Gastroesophageal sphincter (tissue), 4 donors: ENCODE measurements around the gene CLN6. TPM values are rescaled to one million over a fixed set of nuclear protein-coding genes. Genes with fewer than 3 reads are reported as not detected.
A peak's percentile ranks its signal among the peaks of the same experiment; 100 is the strongest.
"Not testable (repeated sequence)": the region's sequence is repeated elsewhere in the genome, so short reads cannot be mapped to it uniquely, and the experiment has no call there.

Experiments used
- ATAC-seq: fragments of 150-250 bp; one replicate; pipeline ENCODE4 v1.9.1; 2016; ENCODE audit warnings: mild to moderate bottlenecking, moderate library complexity
- H3K27ac ChIP-seq, 4 donors: fragments of 200-600 bp; sonication (generic) in 3 of 4; 1 replicate in 3 of 4; 2 replicates in 1 of 4; pipeline ENCODE4 v1.5.1; 2016 to 2019
- H3K27me3 ChIP-seq: fragments of 200-600 bp; sonication (generic); one replicate; pipeline ENCODE4 v1.5.1; 2019
- H3K36me3 ChIP-seq, 2 donors: fragments of 200-600 bp; sonication (generic); one replicate each; pipeline ENCODE4 v1.5.1; 2019; ENCODE audit warnings: control low read depth in 1 of 2
- H3K4me1 ChIP-seq, 3 donors: fragments of 200-600 bp; sonication (generic); 1 replicate in 2 of 3; 2 replicates in 1 of 3; pipeline ENCODE4 v1.5.1; 2016 to 2019; ENCODE audit warnings: control low read depth in 2 of 3
- H3K4me3 ChIP-seq, 2 donors: fragments of 200-600 bp; sonication (generic); one replicate each; pipeline ENCODE4 v1.5.1; 2019; ENCODE audit warnings: mild to moderate bottlenecking in 1 of 2, moderate library complexity in 1 of 2
- H3K9me3 ChIP-seq, 3 donors: fragments of 200-600 bp; sonication (generic); one replicate each; pipeline ENCODE4 v1.5.1; 2017 to 2019; ENCODE audit warnings: control low read depth in 2 of 3
- CTCF ChIP-seq, 4 experiments: fragments of 200-600 bp in 2 of 4; fragments of 450-650 bp in 2 of 4; sonication (generic) in 1 of 4; IDR thresholded peaks; one replicate each; pipeline ENCODE4 v1.5.1; 2017 to 2019; ENCODE audit warnings: antibody characterized with exemption in 4 of 4, mild to moderate bottlenecking in 2 of 4, moderate library complexity in 2 of 4
- EP300 ChIP-seq: sonication (generic); formaldehyde crosslinking; IDR thresholded peaks from one replicate; pipeline ENCODE4 v1.6.1; 2017; ENCODE audit warnings: antibody characterized with exemption, mild to moderate bottlenecking
- POLR2A ChIP-seq, 2 donors: fragments of 450-650 bp; IDR thresholded peaks; one replicate each; pipeline ENCODE4 v1.6.1; 2017; ENCODE audit warnings: antibody characterized with exemption in 2 of 2, mild to moderate bottlenecking in 2 of 2, moderate library complexity in 1 of 2
- POLR2AphosphoS5 ChIP-seq: sonication (generic); formaldehyde crosslinking; IDR thresholded peaks from one replicate; pipeline ENCODE4 v1.6.1; 2017; ENCODE audit warnings: antibody characterized with exemption
- WGBS, 2 donors: methylation state at CpG; one replicate each; pipeline ENCODE4 v1.1.5; 2018; ENCODE audit warnings: low coverage in 1 of 2; 5-methylcytosine and 5-hydroxymethylcytosine counted together
- total RNA-seq, 4 donors: library from RNA; depleted of rRNA; stranded (reverse); fragments of >200 nt; gene quantifications; one replicate each; pipeline ENCODE4 v1.1.0, GENCODE V29; 2016

The CLN6 gene
- total RNA-seq, 4 donors from 2014 or later, result 6.1 to 14.9 (median 13.3) TPM

GRCh38 chr15:68204361-68204760, 25.2 kb downstream of the CLN6 start:
- ATAC-seq, result no peak
- Histone ChIP-seq H3K27ac (peak overlapping the region in 2 of 4 donors; percentile 30 to 72), H3K27me3 (no peaks in the 10 kb centered on the region), H3K9me3 (no peaks in the 10 kb centered on the region), H3K36me3 (peaks cover 0 to 6% of the 10 kb centered on the region in 2 donors), H3K4me3 (peak overlapping the region; percentile 10 to 47), H3K4me1 (peaks cover 0 to 58% (median 34%) of the 10 kb centered on the region in 3 donors)
- no peak for TF ChIP-seq POLR2AphosphoS5
- no peak for TF ChIP-seq POLR2A (IDR thresholded peaks at IDR 0.05)
- TF ChIP-seq EP300, result no peak
- TF ChIP-seq CTCF (IDR thresholded peaks at IDR 0.05), result no peak
- WGBS, 2 donors, result 70 to 81% methylated on average over 2 to 4 of the region's 7 CpGs

- H3K4me1 ChIP-seq, result peaks cover 0 to 58% (median 34%) of the 10 kb centered on the region in 3 donors
- TF ChIP-seq CTCF (IDR thresholded peaks at IDR 0.05), result no peak
- TF ChIP-seq POLR2A (IDR thresholded peaks at IDR 0.05), result no peak
- no peak for TF ChIP-seq POLR2AphosphoS5
- no peak for TF ChIP-seq EP300
- no peak for ATAC-seq
These were observed 25.6 kb downstream of the CLN6 start for GRCh38 chr15:68203956-68204355.

GRCh38 chr15:68203486-68203885, 26.0 kb downstream of the CLN6 start:
- WGBS, 2 donors, result 86% methylated on average over 5 of the region's 5 CpGs; no CpG with 5 or more reads in 1 of the 2 donors
- Histone ChIP-seq H3K36me3 (peaks cover 0 to 6% of the 10 kb centered on the region in 2 donors), H3K27me3 (no peaks in the 10 kb centered on the region), H3K4me1 (peaks cover 0 to 58% (median 34%) of the 10 kb centered on the region in 3 donors), H3K4me3 (no peak overlapping the region), H3K9me3 (no peaks in the 10 kb centered on the region), H3K27ac (peak overlapping the region in 1 of 4 donors; percentile 72)
- ATAC-seq, result no peak
- TF ChIP-seq POLR2AphosphoS5 (no peak), EP300 (no peak), POLR2A (IDR thresholded peaks at IDR 0.05) (no peak), CTCF (IDR thresholded peaks at IDR 0.05) (no peak)

More at GRCh38 chr15:68203956-68204355, 25.6 kb downstream of the CLN6 start:
- no peaks in the 10 kb centered on the region for H3K27me3 ChIP-seq
- H3K9me3 ChIP-seq, result no peaks in the 10 kb centered on the region
- peak overlapping the region in 1 of 4 donors; percentile 72 for H3K27ac ChIP-seq
- peaks cover 0 to 6% of the 10 kb centered on the region in 2 donors for H3K36me3 ChIP-seq
- H3K4me3 ChIP-seq, result peak overlapping the region; percentile 10 to 47
- 80% methylated on average over 1 of the region's 5 CpGs; no CpG with 5 or more reads in 1 of the 2 donors for WGBS, 2 donors

GRCh38 chr15:68202994-68203393, 26.5 kb downstream of the CLN6 start:
- ATAC-seq, H3K9me3 ChIP-seq, H3K4me3 ChIP-seq, H3K27me3 ChIP-seq, H3K27ac ChIP-seq, H3K36me3 ChIP-seq: not testable (repeated sequence)
- WGBS, 2 donors, result 91 to 96% methylated on average over 6 to 7 of the region's 7 CpGs
- peaks cover 0 to 58% (median 34%) of the 10 kb centered on the region in 3 donors for H3K4me1 ChIP-seq

GRCh38 chr15:68201879-68202261, 27.7 kb downstream of the CLN6 start:
- Histone ChIP-seq H3K9me3 (no peaks in the 10 kb centered on the region), H3K27ac (peak overlapping the region in 2 of 4 donors; percentile 52 to 70), H3K36me3 (peaks cover 0 to 3% of the 10 kb centered on the region in 2 donors), H3K27me3 (no peaks in the 10 kb centered on the region), H3K4me1 (peaks cover 0 to 58% (median 34%) of the 10 kb centered on the region in 3 donors), H3K4me3 (no peak overlapping the region)
- ATAC-seq, result no peak
- no peak for TF ChIP-seq EP300
- TF ChIP-seq CTCF (IDR thresholded peaks at IDR 0.05), result no peak
- no peak for TF ChIP-seq POLR2A (IDR thresholded peaks at IDR 0.05)
- no peak for TF ChIP-seq POLR2AphosphoS5
- 63% methylated on average over 3 of the region's 3 CpGs; no CpG with 5 or more reads in 1 of the 2 donors for WGBS, 2 donors
